Activated CD4-positive, alpha-beta T cell treated with anti-CD3 and anti-CD28 coated beads for 4 hours (primary cell): ENCODE measurements around the gene SRXN1.
"Not testable (repeated sequence)": the region's sequence is repeated elsewhere in the genome, so short reads cannot be mapped to it uniquely, and the experiment has no call there.

Experiments
- DNase-seq, 2 donors: peaks; one replicate each; pipeline ENCODE4 v3.0.0-alpha.2; 2020

The SRXN1 gene

GRCh38 chr20:653110-653589 lies at the start of gene SRXN1:
TSS of gene SRXN1 (minus strand) at chr20:653200. CDS start at chr20:653185, 15 bp downstream.
- peak; percentile 80 to 81 for DNase-seq

GRCh38 chr20:701401-702129 lies 48.6 kb upstream of the SRXN1 start:
- DNase-seq = no peak

- DNase-seq = no peak
These were observed 46.9 kb upstream of the SRXN1 start for GRCh38 chr20:699811-700338.

- DNase-seq = no peak
These were observed 46.3 kb upstream of the SRXN1 start for GRCh38 chr20:699342-699741.

GRCh38 chr20:698276-698675 lies 45.3 kb upstream of the SRXN1 start:
- no peak for DNase-seq

GRCh38 chr20:697826-698225 lies 44.8 kb upstream of the SRXN1 start:
- no peak for DNase-seq

GRCh38 chr20:695165-695866 lies 42.3 kb upstream of the SRXN1 start:
- DNase-seq = no peak

- DNase-seq = no peak
These were observed 41.5 kb upstream of the SRXN1 start for GRCh38 chr20:694496-694895.

- DNase-seq = not testable (repeated sequence)
These were observed 40.8 kb upstream of the SRXN1 start for GRCh38 chr20:693786-694185.

GRCh38 chr20:692044-692443 lies 39.0 kb upstream of the SRXN1 start:
- no peak for DNase-seq

- DNase-seq = no peak
These were observed 36.9 kb upstream of the SRXN1 start for GRCh38 chr20:689947-690346.

GRCh38 chr20:689348-689747 lies 36.3 kb upstream of the SRXN1 start:
- DNase-seq = no peak

GRCh38 chr20:688809-689212 lies 35.8 kb upstream of the SRXN1 start:
- DNase-seq = no peak

GRCh38 chr20:687468-688203 lies 34.6 kb upstream of the SRXN1 start:
- no peak for DNase-seq

- no peak for DNase-seq
These were observed 31.8 kb upstream of the SRXN1 start for GRCh38 chr20:684676-685319.

- DNase-seq = no peak
These were observed 29.1 kb upstream of the SRXN1 start for GRCh38 chr20:682123-682522.

GRCh38 chr20:680638-681187 lies 27.7 kb upstream of the SRXN1 start:
- DNase-seq = no peak

- no peak for DNase-seq
These were observed 25.0 kb upstream of the SRXN1 start for GRCh38 chr20:677957-678356.

- no peak for DNase-seq
These were observed 24.0 kb upstream of the SRXN1 start for GRCh38 chr20:676967-677366.

GRCh38 chr20:676315-676937 lies 23.4 kb upstream of the SRXN1 start:
- DNase-seq = no peak

- DNase-seq = peak; percentile 45 to 56
These were observed 22.7 kb upstream of the SRXN1 start, which contains the start of gene SCRT2 for GRCh38 chr20:675453-676314. TSS of gene SCRT2 (minus strand) at chr20:675802. CDS start at chr20:675601, 201 bp downstream.
